Stimulated activated CD8-positive, alpha-beta memory T cell treated with anti-CD3 and anti-CD28 coated beads, Interleukin-15, amount 100 ng/mL, for 48 hours (primary cell): ENCODE data around the gene GREB1.
A peak's percentile ranks its signal among the peaks of the same experiment; 100 is the strongest.

Source experiments
- DNase-seq, 2 donors: peaks; one replicate each; pipeline ENCODE4 v3.0.0-alpha.2; 2020; ENCODE audit warnings: low read depth in 2 of 2

Gene GREB1

GRCh38 chr2:11681722-11682589, 148.1 kb downstream of the GREB1 start:
- peak; percentile 28 to 38 for DNase-seq

- DNase-seq, result no peak
Observed at GRCh38 chr2:11682590-11682915, 148.7 kb downstream of the GREB1 start.

- no peak for DNase-seq
Observed at GRCh38 chr2:11683476-11683875, 149.6 kb downstream of the GREB1 start.

- DNase-seq, result no peak
Observed at GRCh38 chr2:11683966-11684365, 150.1 kb downstream of the GREB1 start.

- DNase-seq, result no peak
Observed at GRCh38 chr2:11684894-11685460, 151.1 kb downstream of the GREB1 start.

- DNase-seq, result no peak
Observed at GRCh38 chr2:11685906-11686470, 152.1 kb downstream of the GREB1 start.

GRCh38 chr2:11687736-11688135, 153.9 kb downstream of the GREB1 start:
- DNase-seq, result no peak

GRCh38 chr2:11688222-11689069, 154.6 kb downstream of the GREB1 start:
- DNase-seq, result peak; percentile 73 to 75

- no peak for DNase-seq
Observed at GRCh38 chr2:11691076-11691660, 157.3 kb downstream of the GREB1 start.
